CD4-positive, alpha-beta T cell treated with Interleukin-4 for 4 hours (primary cell): ENCODE results near the gene TNKS1BP1.

ENCODE experiments used
- DNase-seq: peaks from one replicate; pipeline ENCODE4 v3.0.0-alpha.2; 2020

Gene TNKS1BP1

DNA sequence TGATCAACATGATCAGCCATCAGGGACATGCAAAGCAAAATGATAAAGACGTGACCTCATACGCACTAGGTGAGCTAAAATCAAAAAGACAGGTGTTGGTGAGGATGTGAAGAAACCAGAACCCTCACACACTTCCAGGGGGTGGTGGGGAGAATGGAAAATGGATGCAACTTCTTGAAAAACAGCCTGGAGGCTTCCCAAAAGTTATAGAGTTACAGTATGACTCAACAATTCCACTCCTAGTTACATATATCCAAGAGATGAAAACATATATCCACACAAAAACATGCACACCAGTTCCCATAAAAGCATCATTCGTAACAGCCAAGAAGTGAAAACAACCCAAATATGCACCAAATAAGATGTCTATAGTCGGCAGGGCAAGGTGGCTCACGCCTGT lies 45.6 kb downstream of the TNKS1BP1 start:
- DNase-seq = no peak

- DNase-seq = no peak
Observed at GRCh38 chr11:57278721-57279095, 46.0 kb downstream of the TNKS1BP1 start.

GRCh38 chr11:57277845-57278720 lies 46.7 kb downstream of the TNKS1BP1 start:
- peak; percentile 10 for DNase-seq

DNA sequence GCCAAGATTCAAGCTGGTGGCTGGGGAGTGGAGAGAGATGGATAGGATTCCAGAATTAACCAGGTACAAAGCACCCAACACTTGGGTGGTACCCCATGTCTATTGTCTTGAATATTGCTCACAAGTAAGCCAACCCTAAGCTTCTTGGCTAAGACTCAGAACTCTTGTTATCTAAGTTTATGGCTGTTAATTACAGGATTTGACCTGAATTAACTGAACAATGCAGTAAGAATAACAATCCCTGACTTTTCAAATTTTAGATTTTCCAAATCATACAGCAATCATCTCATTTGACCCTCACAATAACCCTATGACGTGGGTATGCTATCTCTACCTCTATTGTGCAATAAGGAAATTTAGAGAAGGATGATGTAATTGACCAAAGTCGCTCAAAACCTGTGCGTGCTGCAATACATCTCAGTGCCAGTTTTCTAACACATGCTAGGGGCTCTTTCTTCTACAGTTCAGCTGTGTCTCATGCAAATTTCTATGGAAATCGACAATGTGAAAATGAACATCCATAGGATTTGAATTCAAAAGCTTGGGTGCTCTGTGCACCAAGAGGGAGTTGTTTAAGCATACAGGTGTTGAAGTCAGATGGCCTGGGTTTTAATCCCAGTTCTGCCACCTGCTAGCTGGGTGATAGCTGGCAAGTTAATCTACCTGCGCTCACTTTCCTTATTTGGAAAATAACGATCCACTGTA lies 47.6 kb downstream of the TNKS1BP1 start:
- DNase-seq = no peak

- DNase-seq = no peak
Observed at GRCh38 chr11:57276169-57276970, 48.4 kb downstream of the TNKS1BP1 start.

GRCh38 chr11:57275582-57275981 lies 49.2 kb downstream of the TNKS1BP1 start:
- no peak for DNase-seq

DNA sequence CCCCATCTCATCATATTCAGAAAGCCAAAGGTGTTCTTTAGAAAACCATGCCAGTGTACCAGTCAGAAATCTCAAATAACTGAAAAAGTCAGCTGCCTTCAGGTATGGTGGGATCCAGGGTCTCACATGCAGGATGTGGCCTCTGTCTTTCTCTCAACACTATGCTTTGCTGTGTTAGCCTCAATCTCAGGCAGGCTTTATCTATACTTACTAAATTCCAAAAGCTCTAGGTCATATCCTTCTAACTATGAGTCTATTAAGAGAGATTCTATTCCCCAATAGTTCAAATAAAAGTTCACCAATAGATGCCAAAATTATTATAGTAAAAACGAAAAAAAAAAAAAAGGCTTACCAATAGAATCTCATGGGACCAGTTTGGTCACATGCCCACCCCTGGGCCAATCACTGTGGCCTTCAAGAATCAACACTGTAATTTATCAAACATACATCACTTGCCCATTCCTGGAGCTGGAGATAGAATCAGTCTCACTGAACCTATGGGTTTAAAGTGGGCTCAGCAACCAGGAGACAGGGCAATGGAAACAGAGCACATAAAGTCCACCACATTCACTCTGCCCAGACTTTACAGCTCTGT lies 49.8 kb downstream of the TNKS1BP1 start:
- DNase-seq = no peak

DNA sequence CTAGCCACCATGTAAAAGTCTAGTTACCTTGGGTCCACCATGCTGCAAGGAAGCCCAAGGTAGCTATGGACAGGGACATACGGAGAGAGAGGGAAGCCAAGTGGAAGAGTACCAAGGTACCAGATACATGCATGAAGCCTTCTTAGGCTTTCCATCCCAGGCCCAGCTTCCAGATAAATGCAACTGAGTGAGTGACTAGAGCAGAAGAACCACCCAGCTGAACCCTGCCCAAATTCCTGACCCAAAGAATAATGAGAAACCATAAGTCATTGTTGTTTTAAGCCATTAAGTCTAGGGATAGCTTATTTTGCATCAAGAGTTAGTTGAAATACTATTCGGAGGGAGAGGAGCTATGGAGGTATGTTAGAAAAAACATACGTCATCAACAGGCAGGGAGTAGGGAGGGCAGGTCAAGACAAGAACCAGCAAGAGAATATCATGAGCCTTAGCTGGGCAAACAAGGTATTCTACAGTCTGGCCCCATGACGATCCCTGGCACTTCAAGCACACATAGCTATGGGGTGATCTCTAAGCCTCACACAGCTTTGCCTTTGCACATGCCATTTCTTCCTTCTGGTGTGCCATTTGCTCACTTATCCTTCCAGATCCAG lies 51.2 kb downstream of the TNKS1BP1 start:
- no peak for DNase-seq

- DNase-seq = no peak
Observed at GRCh38 chr11:57269571-57270021, 55.2 kb downstream of the TNKS1BP1 start.

- no peak for DNase-seq
Observed at GRCh38 chr11:57266157-57266556, 58.6 kb downstream of the TNKS1BP1 start.

DNA sequence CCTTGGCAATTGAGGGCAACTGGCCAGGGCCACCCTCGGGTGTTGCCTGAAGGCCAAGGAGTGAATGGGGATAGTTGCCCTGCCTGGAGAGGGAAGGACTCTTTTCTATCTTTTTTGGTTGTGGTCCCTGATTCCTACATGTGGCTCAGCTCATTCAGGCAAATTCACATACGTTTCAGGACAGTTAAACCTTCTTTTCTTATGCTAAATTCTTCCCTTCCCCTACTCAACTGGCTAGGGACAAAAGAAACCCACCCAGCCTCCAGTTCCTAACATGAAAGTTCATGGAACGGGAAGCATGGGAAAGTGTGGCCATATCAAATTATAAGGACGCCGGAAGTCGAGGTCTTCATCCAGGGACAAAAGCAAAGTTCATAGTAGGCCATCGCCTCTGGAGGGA lies 61.4 kb downstream of the TNKS1BP1 start:
- no peak for DNase-seq

GRCh38 chr11:57262157-57262556 lies 62.6 kb downstream of the TNKS1BP1 start:
- DNase-seq = no peak

DNA sequence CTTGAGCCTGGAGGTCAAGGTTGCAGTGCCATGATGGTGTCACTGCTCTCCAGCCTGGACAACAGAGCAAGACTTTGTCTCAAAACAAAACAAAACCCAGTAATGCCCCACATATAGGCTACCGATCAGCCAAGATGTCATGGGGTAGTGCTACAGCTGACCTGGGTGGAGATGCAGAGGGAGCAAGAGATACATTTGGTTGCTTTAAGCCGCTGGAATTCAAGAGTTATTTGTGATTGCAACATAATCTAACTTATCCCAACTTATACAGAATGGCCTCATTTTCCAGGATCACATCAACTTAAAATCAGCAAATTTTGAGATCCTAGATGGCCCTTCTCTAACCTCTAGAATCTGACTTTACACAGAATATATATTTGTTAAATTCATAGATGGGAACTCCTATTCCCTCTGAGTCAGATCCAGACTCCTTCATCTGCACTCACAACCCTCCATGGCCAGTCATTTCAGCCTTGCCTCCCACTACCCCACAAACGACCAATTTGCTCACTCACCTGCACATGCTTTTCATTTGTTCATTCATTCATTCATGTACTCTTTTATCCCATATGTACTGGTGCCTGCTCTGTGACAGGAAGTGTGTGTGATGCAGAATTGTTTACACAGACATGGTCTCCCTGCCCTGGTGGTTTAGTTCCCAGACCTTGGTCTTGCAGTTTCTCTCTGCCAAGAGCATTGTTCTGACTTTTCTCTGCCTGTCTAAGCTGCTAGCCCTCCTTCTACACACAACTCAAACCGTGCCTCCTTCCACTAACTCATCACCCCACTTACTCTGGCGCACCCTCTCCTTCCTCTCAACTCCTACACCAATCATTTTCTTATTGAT lies 63.6 kb downstream of the TNKS1BP1 start:
- DNase-seq = no peak

- no peak for DNase-seq
Observed at GRCh38 chr11:57256119-57256518, 68.6 kb downstream of the TNKS1BP1 start.

- DNase-seq = no peak
Observed at GRCh38 chr11:57255618-57256017, 69.1 kb downstream of the TNKS1BP1 start.

DNA sequence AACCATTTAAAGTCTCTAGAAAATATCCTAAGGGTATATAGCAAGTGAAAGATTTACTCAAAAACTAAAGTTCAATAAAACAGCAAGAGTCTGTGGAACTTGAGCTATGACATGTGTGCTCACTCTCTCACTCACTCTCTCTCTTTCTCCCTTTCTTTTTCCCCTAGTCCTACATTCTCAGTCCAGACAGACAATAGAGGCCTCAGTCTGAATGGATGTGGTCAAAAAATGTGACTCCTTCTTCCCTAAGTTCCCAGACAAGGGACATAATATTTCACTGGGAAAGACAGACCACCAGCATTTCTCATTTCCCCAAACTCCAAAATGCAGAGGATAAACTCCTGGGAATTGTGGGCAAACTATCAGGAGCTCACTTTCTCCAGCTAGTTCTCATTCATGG lies 70.1 kb downstream of the TNKS1BP1 start:
- DNase-seq = no peak

- DNase-seq = no peak
Observed at GRCh38 chr11:57251491-57252104, 73.2 kb downstream of the TNKS1BP1 start.

- DNase-seq = no peak
Observed at GRCh38 chr11:57251037-57251436, 73.7 kb downstream of the TNKS1BP1 start.
